Stimulated activated CD4-positive, alpha-beta T cell treated with anti-CD3 and anti-CD28 coated beads, Interleukin-4, amount 100 ng/mL, for 1 hour (primary cell): ENCODE measurements around the gene PITPNC1.
"Not testable (repeated sequence)": the region's sequence is repeated elsewhere in the genome, so short reads cannot be mapped to it uniquely, and the experiment has no call there.

Experiments used
- DNase-seq: peaks from one replicate; pipeline ENCODE4 v3.0.0-alpha.2; 2020

Gene PITPNC1

GRCh38 chr17:67594115-67594880 lies 217.2 kb downstream of the PITPNC1 start:
- DNase-seq = no peak

- no peak for DNase-seq
These were observed 223.3 kb downstream of the PITPNC1 start for GRCh38 chr17:67600408-67600807.

DNA sequence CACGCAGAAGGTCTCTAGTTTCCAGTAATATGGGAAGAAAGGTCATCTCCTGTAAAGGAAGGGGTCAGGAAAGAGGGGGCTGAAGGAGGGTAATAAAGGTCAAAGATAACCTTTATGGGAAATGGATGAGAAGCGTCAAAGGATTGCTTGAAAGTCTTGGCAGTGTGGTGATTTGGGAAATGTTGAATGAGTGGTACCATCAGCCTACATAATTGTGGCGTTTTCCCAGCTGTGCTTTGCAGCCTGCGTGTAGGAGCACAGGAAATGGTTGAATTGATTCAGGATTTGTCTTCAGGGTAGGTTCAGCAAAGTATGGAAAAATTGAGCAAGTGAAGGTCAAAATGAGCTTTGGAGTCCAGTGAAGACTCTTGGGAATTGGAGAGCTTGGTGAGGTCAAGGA lies 224.8 kb downstream of the PITPNC1 start:
- no peak for DNase-seq

- DNase-seq = no peak
These were observed 225.4 kb downstream of the PITPNC1 start for GRCh38 chr17:67602444-67602843.

DNA sequence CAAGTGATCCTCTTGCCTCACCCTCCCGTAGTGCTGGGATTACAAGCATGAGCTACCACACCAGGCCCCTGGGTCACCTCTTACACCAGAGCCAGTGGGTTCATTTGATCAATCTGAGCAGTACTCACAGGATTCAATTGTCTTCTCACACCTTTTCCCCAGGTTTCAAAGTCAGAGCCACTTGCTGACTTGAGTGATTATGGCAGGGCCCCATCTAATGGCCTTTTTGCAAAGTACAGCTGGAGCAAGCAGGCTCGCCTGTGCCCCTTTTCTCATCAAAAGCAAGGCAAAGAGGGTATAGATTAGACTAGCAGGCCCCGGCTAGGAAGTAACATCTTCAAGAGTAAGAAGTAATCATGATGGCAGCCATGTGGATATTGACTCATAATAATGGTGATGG lies 225.9 kb downstream of the PITPNC1 start:
- DNase-seq = peak; percentile 27

DNA sequence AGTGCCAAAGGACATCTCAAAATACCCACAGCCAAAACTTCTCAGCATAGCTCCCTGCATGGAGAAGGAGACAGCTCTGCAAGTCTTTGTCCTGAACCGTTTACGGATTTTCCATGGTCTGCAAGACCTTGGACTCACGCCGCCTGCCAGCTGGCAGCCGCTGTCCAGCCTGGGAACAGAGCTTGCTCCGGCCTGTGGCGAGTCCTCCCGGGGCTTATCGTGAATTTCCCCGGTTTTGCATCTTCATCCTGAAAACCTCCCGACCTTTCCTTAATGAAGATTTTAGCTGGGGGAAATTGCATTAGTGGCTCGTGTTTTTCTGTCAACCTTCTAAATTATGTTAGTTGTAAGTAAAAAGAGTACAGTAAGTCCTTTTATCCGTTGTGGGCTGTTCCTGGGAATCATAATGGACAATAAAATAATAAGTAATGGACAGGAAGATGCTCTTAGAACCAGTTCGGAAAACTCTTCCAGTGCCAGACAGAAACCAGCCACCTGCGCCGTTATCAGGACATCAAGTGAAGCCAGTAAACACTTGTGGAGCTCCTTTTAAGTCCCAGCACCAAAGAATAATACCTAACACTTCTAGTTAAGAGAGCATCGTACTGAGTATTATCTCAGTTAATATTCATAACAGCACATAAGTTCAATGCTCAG lies 228.3 kb downstream of the PITPNC1 start:
- DNase-seq = no peak

DNA sequence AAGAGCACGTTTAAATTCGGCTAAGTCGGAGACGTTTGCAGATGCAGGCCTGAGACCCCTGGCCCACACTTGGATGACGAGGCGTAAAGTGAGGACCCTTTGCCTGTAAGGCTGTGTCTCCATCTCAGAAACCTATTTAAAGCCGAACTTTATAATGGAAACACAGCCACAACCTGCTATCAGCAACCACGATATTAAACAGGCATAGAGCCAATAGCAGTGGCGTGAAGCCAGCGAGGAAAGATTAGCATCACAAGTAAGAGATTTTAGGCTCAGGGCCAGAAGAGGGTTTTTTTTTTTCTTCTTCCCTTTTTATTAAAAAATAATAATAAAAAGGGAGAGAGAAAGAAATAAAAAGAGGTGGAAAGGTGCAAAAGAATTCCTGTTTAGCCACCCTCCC lies 229.4 kb downstream of the PITPNC1 start:
- no peak for DNase-seq

- DNase-seq = no peak
These were observed 230.0 kb downstream of the PITPNC1 start for GRCh38 chr17:67606896-67607604.

- DNase-seq = no peak
These were observed 233.0 kb downstream of the PITPNC1 start for GRCh38 chr17:67610061-67610460.

DNA sequence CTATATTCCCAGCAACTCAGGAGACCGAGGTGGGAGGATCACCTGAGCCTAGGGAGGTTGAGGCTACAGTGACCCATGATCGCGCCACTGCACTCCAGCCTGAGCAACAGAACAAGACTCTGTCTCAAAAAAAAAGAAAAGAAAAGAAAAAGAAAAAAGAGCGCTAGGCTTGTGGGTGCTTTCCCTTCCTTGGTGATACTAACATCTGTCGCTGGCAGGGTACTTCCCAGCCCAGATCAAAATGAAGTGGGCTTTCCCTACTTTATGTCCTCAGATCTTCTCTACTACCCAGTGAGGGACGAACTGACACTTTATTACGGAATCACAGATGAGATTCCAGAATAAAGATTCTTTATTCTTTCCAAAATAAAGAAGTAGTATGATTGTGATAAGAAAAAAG lies 236.9 kb downstream of the PITPNC1 start:
- DNase-seq = no peak

GRCh38 chr17:67615011-67615561 lies 238.0 kb downstream of the PITPNC1 start:
- DNase-seq = no peak

DNA sequence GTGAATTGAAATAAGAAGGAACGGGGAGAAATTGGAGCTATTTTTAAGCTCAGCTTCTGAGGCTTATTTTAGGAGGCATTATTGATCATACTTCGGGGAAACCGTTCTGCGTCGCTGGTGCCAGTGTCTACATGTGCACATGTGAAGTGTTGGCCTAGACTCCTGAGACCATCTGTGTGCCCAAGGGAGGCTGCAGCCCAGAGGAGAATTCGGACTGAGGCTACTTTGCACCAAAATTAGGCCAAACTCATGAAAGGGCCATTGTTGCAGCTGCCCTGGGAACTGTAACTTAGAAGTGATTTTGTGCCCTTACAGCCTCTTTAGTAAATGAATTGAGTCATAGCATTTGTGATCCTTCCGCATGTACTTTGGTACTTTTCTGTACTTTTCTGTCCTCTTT lies 238.7 kb downstream of the PITPNC1 start:
- DNase-seq = no peak

DNA sequence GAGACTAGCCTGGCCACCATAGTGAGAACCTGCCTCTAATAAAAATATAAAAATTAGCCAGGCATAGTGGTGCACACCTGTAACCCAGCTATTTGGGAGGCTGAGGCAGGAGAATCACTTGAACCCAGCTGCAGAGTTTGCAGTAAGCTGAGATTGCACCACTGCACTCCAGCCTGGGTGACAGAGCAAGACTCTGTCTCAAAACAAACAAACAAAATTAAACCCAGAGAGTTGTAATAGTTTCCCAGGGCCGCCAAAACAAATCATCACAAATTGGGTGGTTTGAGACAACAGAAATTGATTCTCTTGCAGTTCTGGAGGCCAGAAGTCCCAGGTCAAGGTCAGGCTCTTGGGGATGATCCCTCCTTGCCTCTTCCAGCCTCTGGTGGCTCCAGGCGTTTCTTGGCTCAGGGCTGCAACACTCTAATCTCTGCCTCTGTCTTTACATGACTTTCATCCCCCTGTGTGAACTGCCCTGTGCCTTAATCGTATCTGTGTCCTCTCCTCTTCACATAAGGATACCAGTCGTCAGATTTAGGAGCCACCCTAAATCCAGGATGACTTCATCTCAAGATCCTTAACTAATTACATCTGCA lies 240.3 kb downstream of the PITPNC1 start:
- DNase-seq = no peak

GRCh38 chr17:67619555-67619954 lies 242.5 kb downstream of the PITPNC1 start:
- no peak for DNase-seq

DNA sequence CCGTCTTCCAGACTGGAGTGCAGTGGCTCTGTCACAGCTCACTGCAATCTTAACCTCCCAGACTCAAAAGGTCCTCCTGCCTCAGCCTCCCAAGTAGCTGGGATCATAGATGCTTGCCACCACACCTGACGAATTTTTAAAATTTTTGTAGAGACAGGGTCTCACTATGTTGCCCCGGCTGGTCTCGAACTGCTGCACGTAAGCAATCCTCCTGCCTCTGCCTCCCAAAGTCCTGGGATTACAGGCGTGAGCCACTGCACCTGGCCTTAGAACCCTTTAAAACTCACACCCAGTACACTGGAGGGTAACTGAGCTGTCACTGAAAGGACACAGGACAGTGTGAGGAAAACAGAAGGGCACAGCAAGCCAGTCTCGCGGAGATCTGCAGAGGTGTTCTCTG lies 243.0 kb downstream of the PITPNC1 start:
- no peak for DNase-seq

- no peak for DNase-seq
These were observed 243.6 kb downstream of the PITPNC1 start for GRCh38 chr17:67620636-67621035.

- no peak for DNase-seq
These were observed 246.7 kb downstream of the PITPNC1 start for GRCh38 chr17:67623767-67624166.

DNA sequence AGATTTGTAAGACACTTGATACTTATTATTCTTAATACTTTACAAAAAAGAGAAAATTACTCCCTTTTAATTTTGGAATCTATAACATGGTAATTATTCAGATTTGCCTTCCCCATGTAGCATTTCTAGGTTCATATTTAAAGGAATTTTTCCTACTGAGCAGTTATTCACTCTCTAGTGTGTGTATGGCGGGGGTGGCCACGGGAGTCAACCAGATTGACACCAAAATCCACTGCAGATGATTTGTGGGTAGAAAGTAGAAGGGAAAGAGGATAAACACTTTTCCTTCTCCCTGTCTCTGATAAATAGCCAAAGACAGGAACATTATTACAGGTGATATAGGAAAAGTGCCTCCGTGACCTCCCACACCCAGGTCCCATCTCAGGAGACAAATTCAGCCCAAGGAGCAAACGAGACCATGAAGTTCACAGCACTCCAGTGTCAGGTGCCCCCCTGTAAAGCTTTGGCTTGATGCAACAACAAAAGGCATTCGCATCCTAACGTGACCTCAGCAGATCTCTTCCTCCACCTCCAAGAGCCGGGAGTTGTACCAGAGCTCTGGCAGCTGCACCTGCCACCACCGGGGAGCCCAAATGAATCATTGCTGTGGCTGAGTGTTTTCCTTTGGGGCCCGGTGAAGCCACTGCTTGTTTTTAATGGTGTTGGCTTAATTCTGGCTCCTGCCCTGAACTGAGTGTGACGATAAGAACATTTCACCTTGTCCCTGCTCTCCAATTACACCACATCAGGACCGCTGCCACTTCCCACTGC lies 248.0 kb downstream of the PITPNC1 start:
- no peak for DNase-seq

DNA sequence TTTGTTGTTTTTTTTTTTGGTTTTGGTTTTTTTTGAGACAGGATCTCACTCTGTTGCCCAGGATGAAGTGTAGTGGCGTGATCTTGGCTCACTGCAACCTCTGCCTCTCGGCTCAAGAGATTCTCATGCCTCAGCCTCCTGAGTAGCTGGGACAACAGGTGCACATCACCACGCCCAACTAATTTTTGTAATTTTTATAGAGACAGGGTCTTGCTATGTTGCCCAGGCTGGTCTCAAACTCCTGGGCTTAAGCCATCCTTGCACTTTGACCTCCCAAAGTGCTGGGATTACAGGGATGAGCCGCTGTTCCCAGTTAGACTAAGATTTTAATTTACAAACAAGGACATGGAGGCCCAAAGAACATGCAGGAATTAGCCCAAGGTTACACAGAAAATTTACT lies 248.9 kb downstream of the PITPNC1 start:
- DNase-seq = no peak

- DNase-seq = no peak
These were observed 251.5 kb downstream of the PITPNC1 start for GRCh38 chr17:67628580-67629013.

GRCh38 chr17:67629971-67630320 lies 252.9 kb downstream of the PITPNC1 start:
- no peak for DNase-seq

DNA sequence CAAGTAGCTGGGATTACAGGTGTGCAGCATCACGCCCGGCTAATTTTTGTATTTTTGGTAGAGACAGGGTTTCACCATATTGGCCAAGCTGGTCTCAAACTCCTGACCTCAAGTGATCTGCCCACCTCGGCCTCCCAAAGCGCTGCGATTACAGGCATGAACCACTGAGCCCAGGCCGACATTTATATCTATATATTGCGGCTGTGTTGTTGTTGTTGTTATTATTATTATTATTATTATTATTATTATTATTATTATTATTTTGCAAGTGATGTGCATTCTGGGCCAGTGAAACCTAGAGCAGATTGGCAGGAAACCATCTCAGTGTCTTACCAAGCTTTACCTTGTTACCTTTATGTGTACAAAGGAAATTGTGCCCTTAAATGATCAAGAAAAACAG lies 253.8 kb downstream of the PITPNC1 start:
- DNase-seq = not testable (repeated sequence)

DNA sequence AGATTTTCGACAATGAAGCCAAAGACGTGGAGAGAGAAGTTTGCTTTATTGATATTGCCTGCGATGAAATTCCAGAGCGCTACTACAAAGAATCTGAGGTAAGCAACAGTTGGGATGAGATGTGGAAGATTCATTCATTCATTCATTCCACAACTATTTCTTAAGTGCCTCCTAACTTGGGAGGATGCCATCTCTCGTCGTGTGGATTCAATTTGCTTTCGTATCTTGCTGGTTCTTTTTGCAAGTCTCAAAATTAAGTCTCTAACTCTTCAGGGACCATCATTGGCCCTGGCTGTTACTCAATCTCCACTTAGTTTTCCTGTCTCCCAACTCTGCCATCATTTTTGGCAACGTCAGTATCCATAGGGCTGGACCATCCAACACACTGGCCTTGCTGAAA lies 255.1 kb downstream of the PITPNC1 start:
- DNase-seq = no peak
